NCI-H345 treated with DMSO at 0.1 percent for 48 hours (cell line): ENCODE measurements around the gene ICE2.

Experiments used
- DNase-seq: peaks from one replicate; lab custom pipeline; 2025; ENCODE audit not compliant: unreplicated experiment; lab: John Stamatoyannopoulos, UW

The ICE2 gene

GRCh38 chr15:60372756-60373155 lies 106.2 kb downstream of the ICE2 start:
- no peak for DNase-seq

- DNase-seq = no peak
These were observed 106.7 kb downstream of the ICE2 start for GRCh38 chr15:60372227-60372626.

- no peak for DNase-seq
These were observed 107.5 kb downstream of the ICE2 start for GRCh38 chr15:60371175-60372051.

- DNase-seq = no peak
These were observed 108.1 kb downstream of the ICE2 start for GRCh38 chr15:60370869-60371136.

- DNase-seq = no peak
These were observed 108.7 kb downstream of the ICE2 start for GRCh38 chr15:60370105-60370868.

GRCh38 chr15:60369696-60370095 lies 109.2 kb downstream of the ICE2 start:
- no peak for DNase-seq
